Natural killer cell treated with Interleukin-12 subunit alpha and Interleukin-12 subunit beta and Interleukin-15 and Interleukin-18, amount 100 ng/mL, for 72 hours (primary cell): ENCODE data around the gene RHBDL2. TPM values are rescaled to one million over a fixed set of nuclear protein-coding genes. Genes with fewer than 3 reads are reported as not detected.
"Not testable (repeated sequence)": the region's sequence is repeated elsewhere in the genome, so short reads cannot be mapped to it uniquely, and the experiment has no call there.

Experiments used
- ATAC-seq, 2 donors: fragments of 150-1000 bp; cut with Tn5 transposase in 1 of 2; sonication (Bioruptor Pico), chemical (Tn5 transposase) in 1 of 2; 2 replicates each; pipeline ENCODE4 v1.10.0; 2021
- DNase-seq: peaks from one replicate; pipeline ENCODE4 v3.0.0; 2022; ENCODE audit warnings: low spot score
- H3K27ac Mint-ChIP-seq, 2 donors: 1 replicate in 1 of 2; 2 replicates in 1 of 2; pipeline ENCODE4 v1.8.0; 2022; ENCODE audit warnings: mixed read lengths in 2 of 2, mild to moderate bottlenecking in 1 of 2, moderate library complexity in 1 of 2
- H3K27me3 Mint-ChIP-seq, 2 donors: 1 replicate in 1 of 2; 2 replicates in 1 of 2; pipeline ENCODE4 v1.8.0; 2022; ENCODE audit warnings: mixed read lengths in 2 of 2
- H3K36me3 Mint-ChIP-seq: one replicate; pipeline ENCODE4 v1.8.0; 2022; ENCODE audit warnings: mixed read lengths
- H3K4me1 Mint-ChIP-seq, 2 donors: 1 replicate in 1 of 2; 2 replicates in 1 of 2; pipeline ENCODE4 v1.8.0; 2022; ENCODE audit warnings: low read depth in 2 of 2, mixed read lengths in 2 of 2, mild to moderate bottlenecking in 1 of 2
- H3K4me3 Mint-ChIP-seq: one replicate; pipeline ENCODE4 v1.8.0; 2022; ENCODE audit warnings: mixed read lengths
- H3K9me3 Mint-ChIP-seq: 2 replicates; pipeline ENCODE4 v1.8.0; 2022; ENCODE audit warnings: mixed read lengths
- total RNA-seq, 2 donors: library from RNA; stranded (reverse); gene quantifications; one replicate each; pipeline ENCODE4 v1.2.3, GENCODE V29; 2022

RHBDL2 gene
- total RNA-seq, 2 donors from 2014 or later = not detected

GRCh38 chr1:38918568-38918967 lies 23.1 kb downstream of the RHBDL2 start:
- Mint-ChIP-seq H3K27ac (no peak overlapping the region), H3K9me3 (no peaks in the 10 kb centered on the region), H3K4me1 (no peaks in the 10 kb centered on the region), H3K36me3 (no peaks in the 10 kb centered on the region), H3K4me3 (no peak overlapping the region), H3K27me3 (no peaks in the 10 kb centered on the region)
- no peak for DNase-seq
- ATAC-seq = no peak

- DNase-seq (no peak), ATAC-seq (no peak)
- no peaks in the 10 kb centered on the region for H3K9me3 Mint-ChIP-seq
- no peaks in the 10 kb centered on the region for H3K4me1 Mint-ChIP-seq
- no peak overlapping the region for H3K27ac Mint-ChIP-seq
- H3K36me3 Mint-ChIP-seq = no peaks in the 10 kb centered on the region
- H3K27me3 Mint-ChIP-seq = no peaks in the 10 kb centered on the region
- H3K4me3 Mint-ChIP-seq = no peak overlapping the region
These were observed 23.9 kb downstream of the RHBDL2 start for GRCh38 chr1:38917772-38918171.

- no peak overlapping the region for H3K4me3 Mint-ChIP-seq
- DNase-seq = no peak
- no peaks in the 10 kb centered on the region for H3K9me3 Mint-ChIP-seq
- no peaks in the 10 kb centered on the region for H3K36me3 Mint-ChIP-seq
- no peak overlapping the region for H3K27ac Mint-ChIP-seq
- ATAC-seq = no peak
- no peaks in the 10 kb centered on the region for H3K27me3 Mint-ChIP-seq
- H3K4me1 Mint-ChIP-seq = no peaks in the 10 kb centered on the region
These were observed 24.3 kb downstream of the RHBDL2 start for GRCh38 chr1:38917337-38917736.

GRCh38 chr1:38915352-38915948 lies 26.2 kb downstream of the RHBDL2 start:
- Mint-ChIP-seq H3K27ac (no peak overlapping the region), H3K27me3 (no peaks in the 10 kb centered on the region), H3K9me3 (no peaks in the 10 kb centered on the region), H3K4me3 (no peak overlapping the region), H3K36me3 (no peaks in the 10 kb centered on the region), H3K4me1 (no peaks in the 10 kb centered on the region)
- peak in 1 of 2 donors; percentile 9 for ATAC-seq
- no peak for DNase-seq

GRCh38 chr1:38914908-38915307 lies 26.7 kb downstream of the RHBDL2 start:
- not testable (repeated sequence) for H3K36me3 Mint-ChIP-seq, DNase-seq, H3K27ac Mint-ChIP-seq, ATAC-seq, H3K4me1 Mint-ChIP-seq, H3K9me3 Mint-ChIP-seq, H3K27me3 Mint-ChIP-seq, H3K4me3 Mint-ChIP-seq

GRCh38 chr1:38908821-38909220 lies 32.8 kb downstream of the RHBDL2 start:
- DNase-seq = no peak
- H3K4me3 Mint-ChIP-seq = no peak overlapping the region
- H3K36me3 Mint-ChIP-seq = no peaks in the 10 kb centered on the region
- no peak for ATAC-seq
- H3K9me3 Mint-ChIP-seq = peaks cover 4% of the 10 kb centered on the region
- no peaks in the 10 kb centered on the region for H3K4me1 Mint-ChIP-seq
- no peak overlapping the region for H3K27ac Mint-ChIP-seq
- H3K27me3 Mint-ChIP-seq = no peaks in the 10 kb centered on the region

- Mint-ChIP-seq H3K9me3 (peaks cover 4% of the 10 kb centered on the region), H3K4me3 (no peak overlapping the region), H3K27ac (no peak overlapping the region), H3K36me3 (no peaks in the 10 kb centered on the region), H3K27me3 (no peaks in the 10 kb centered on the region), H3K4me1 (no peaks in the 10 kb centered on the region)
- ATAC-seq (no peak), DNase-seq (no peak)
These were observed 35.6 kb downstream of the RHBDL2 start for GRCh38 chr1:38905985-38906384.

- DNase-seq = no peak
- Mint-ChIP-seq H3K36me3 (no peaks in the 10 kb centered on the region), H3K9me3 (no peaks in the 10 kb centered on the region), H3K4me1 (no peaks in the 10 kb centered on the region), H3K4me3 (no peak overlapping the region), H3K27me3 (no peaks in the 10 kb centered on the region), H3K27ac (no peak overlapping the region)
- ATAC-seq = no peak
These were observed 42.1 kb downstream of the RHBDL2 start for GRCh38 chr1:38899560-38899959.

- H3K27me3 Mint-ChIP-seq = no peaks in the 10 kb centered on the region
- H3K9me3 Mint-ChIP-seq = no peaks in the 10 kb centered on the region
- ATAC-seq = no peak
- H3K4me1 Mint-ChIP-seq = no peaks in the 10 kb centered on the region
- no peak for DNase-seq
- H3K27ac Mint-ChIP-seq = no peak overlapping the region
- H3K4me3 Mint-ChIP-seq = no peak overlapping the region
- no peaks in the 10 kb centered on the region for H3K36me3 Mint-ChIP-seq
These were observed 42.9 kb downstream of the RHBDL2 start for GRCh38 chr1:38898653-38899230.

GRCh38 chr1:38896169-38896568 lies 45.5 kb downstream of the RHBDL2 start:
- ATAC-seq = no peak
- no peaks in the 10 kb centered on the region for H3K36me3 Mint-ChIP-seq
- H3K4me3 Mint-ChIP-seq = no peak overlapping the region

GRCh38 chr1:38892976-38893375 lies 48.7 kb downstream of the RHBDL2 start:
- H3K27ac Mint-ChIP-seq = no peak overlapping the region
- no peaks in the 10 kb centered on the region for H3K9me3 Mint-ChIP-seq
- no peak for DNase-seq
- ATAC-seq = no peak
- no peak overlapping the region for H3K4me3 Mint-ChIP-seq
- H3K36me3 Mint-ChIP-seq = no peaks in the 10 kb centered on the region
- H3K27me3 Mint-ChIP-seq = no peaks in the 10 kb centered on the region
- H3K4me1 Mint-ChIP-seq = no peaks in the 10 kb centered on the region

More at GRCh38 chr1:38896169-38896568, 45.5 kb downstream of the RHBDL2 start:
- H3K27ac Mint-ChIP-seq = no peak overlapping the region
- H3K9me3 Mint-ChIP-seq = no peaks in the 10 kb centered on the region
- H3K4me1 Mint-ChIP-seq = no peaks in the 10 kb centered on the region
- no peaks in the 10 kb centered on the region for H3K27me3 Mint-ChIP-seq
- no peak for DNase-seq

GRCh38 chr1:38891753-38892152 lies 49.9 kb downstream of the RHBDL2 start:
- no peak overlapping the region for H3K27ac Mint-ChIP-seq
- H3K4me3 Mint-ChIP-seq = no peak overlapping the region
- H3K9me3 Mint-ChIP-seq = no peaks in the 10 kb centered on the region
- no peaks in the 10 kb centered on the region for H3K4me1 Mint-ChIP-seq
- H3K27me3 Mint-ChIP-seq = no peaks in the 10 kb centered on the region
- H3K36me3 Mint-ChIP-seq = no peaks in the 10 kb centered on the region
- DNase-seq (no peak), ATAC-seq (no peak)

- H3K27me3 Mint-ChIP-seq = no peaks in the 10 kb centered on the region
- no peaks in the 10 kb centered on the region for H3K9me3 Mint-ChIP-seq
- no peaks in the 10 kb centered on the region for H3K36me3 Mint-ChIP-seq
- DNase-seq = no peak
- H3K27ac Mint-ChIP-seq = no peak overlapping the region
- H3K4me3 Mint-ChIP-seq = no peak overlapping the region
- ATAC-seq = no peak
- no peaks in the 10 kb centered on the region for H3K4me1 Mint-ChIP-seq
These were observed 52.0 kb downstream of the RHBDL2 start for GRCh38 chr1:38889589-38889988.

GRCh38 chr1:38888423-38889333 lies 53.0 kb downstream of the RHBDL2 start:
- H3K4me3 Mint-ChIP-seq = no peak overlapping the region
- no peaks in the 10 kb centered on the region for H3K9me3 Mint-ChIP-seq
- no peaks in the 10 kb centered on the region for H3K4me1 Mint-ChIP-seq
- ATAC-seq (no peak), DNase-seq (no peak)
- H3K27me3 Mint-ChIP-seq = no peaks in the 10 kb centered on the region
- no peak overlapping the region for H3K27ac Mint-ChIP-seq
- H3K36me3 Mint-ChIP-seq = no peaks in the 10 kb centered on the region
